Lung (tissue), 12 donors: ENCODE results near the gene ATP6V1F. TPM values are rescaled to one million over a fixed set of nuclear protein-coding genes. Genes with fewer than 3 reads are reported as not detected.

Experiments
- ATAC-seq: fragments of 200-7000 bp; cut with Tn5 transposase; one replicate; pipeline ENCODE4 v1.9.1; 2020; ENCODE audit warnings: moderate number of reproducible peaks; ENCODE audit not compliant: insufficient read depth, low FRiP score
- DNase-seq, 3 donors: peaks; one replicate each; pipeline ENCODE4 v3.0.0-alpha.2; 2013 to 2017
- H3K27ac ChIP-seq, 2 donors: one replicate each; pipeline ENCODE4 v1.5.1; 2013; ENCODE audit warnings: mild to moderate bottlenecking in 2 of 2, moderate library complexity in 2 of 2, control low read depth in 1 of 2, inconsistent platforms in 1 of 2, low read depth in 1 of 2, low read length in 1 of 2
- H3K27me3 ChIP-seq, 3 donors: one replicate each; pipeline ENCODE4 v1.5.1; 2013; ENCODE audit warnings: low read length in 2 of 3; ENCODE audit not compliant: control insufficient read depth in 3 of 3, insufficient read depth in 3 of 3
- H3K36me3 ChIP-seq, 4 donors: one replicate each; pipeline ENCODE4 v1.5.1; 2013; ENCODE audit warnings: low read length in 4 of 4, mild to moderate bottlenecking in 1 of 4, moderate library complexity in 1 of 4; ENCODE audit not compliant: control insufficient read depth in 4 of 4, insufficient read depth in 4 of 4
- H3K4me1 ChIP-seq, 5 donors: one replicate each; pipeline ENCODE4 v1.5.1; 2013; ENCODE audit warnings: low read length in 5 of 5, mild to moderate bottlenecking in 2 of 5, moderate library complexity in 1 of 5; ENCODE audit not compliant: control insufficient read depth in 5 of 5, insufficient read depth in 5 of 5
- H3K4me3 ChIP-seq: one replicate; pipeline ENCODE4 v1.5.1; 2013; ENCODE audit warnings: mild to moderate bottlenecking, control low read depth, moderate library complexity
- H3K9ac ChIP-seq, 2 donors: one replicate each; pipeline ENCODE4 v1.5.1; 2013; ENCODE audit warnings: low read length in 2 of 2, control low read depth in 1 of 2; ENCODE audit not compliant: insufficient read depth in 1 of 2
- H3K9me3 ChIP-seq, 4 donors: one replicate each; pipeline ENCODE4 v1.5.1; 2013; ENCODE audit warnings: low read length in 3 of 4, mild to moderate bottlenecking in 1 of 4, moderate library complexity in 1 of 4; ENCODE audit not compliant: control insufficient read depth in 4 of 4, insufficient read depth in 3 of 4
- WGBS, 2 donors: extraction: QIAGEN DNeasy Blood & Tissue Kit; methylation state at CpG; one replicate each; pipeline ENCODE4 v1.1.7; 2013; 5-methylcytosine and 5-hydroxymethylcytosine counted together
- polyA plus RNA-seq, 2 donors: library from polyadenylated mRNA; stranded (reverse); fragments of 200-250 nt; gene quantifications; one replicate each; pipeline ENCODE4 v1.2.1, GENCODE V29; 2013
- total RNA-seq, 2 donors: library from RNA; depleted of rRNA in 1 of 2; stranded (reverse); fragments of >200 nt in 1 of 2; gene quantifications; one replicate each; pipeline ENCODE4 v1.2.1, GENCODE V29; 2014 to 2021
- TF ChIP-seq, protein P1 (sequence below): IDR thresholded peaks from 2 replicates; pipeline ENCODE4 v1.5.1; 2012; ENCODE audit warnings: mild to moderate bottlenecking; ENCODE audit errors: control extremely low read depth, extremely low read depth
- donor health status: control.
- donor health status: control.
- donor health status: Bipolar disorder and iron deficiency.
- donor health status: healthy.
- donor health status: DM: yes; HTN: yes; CAD: no.

ATP6V1F gene
- total and polyA plus RNA-seq, 4 donors, result 43.9 to 383 (median 225) TPM

DNA sequence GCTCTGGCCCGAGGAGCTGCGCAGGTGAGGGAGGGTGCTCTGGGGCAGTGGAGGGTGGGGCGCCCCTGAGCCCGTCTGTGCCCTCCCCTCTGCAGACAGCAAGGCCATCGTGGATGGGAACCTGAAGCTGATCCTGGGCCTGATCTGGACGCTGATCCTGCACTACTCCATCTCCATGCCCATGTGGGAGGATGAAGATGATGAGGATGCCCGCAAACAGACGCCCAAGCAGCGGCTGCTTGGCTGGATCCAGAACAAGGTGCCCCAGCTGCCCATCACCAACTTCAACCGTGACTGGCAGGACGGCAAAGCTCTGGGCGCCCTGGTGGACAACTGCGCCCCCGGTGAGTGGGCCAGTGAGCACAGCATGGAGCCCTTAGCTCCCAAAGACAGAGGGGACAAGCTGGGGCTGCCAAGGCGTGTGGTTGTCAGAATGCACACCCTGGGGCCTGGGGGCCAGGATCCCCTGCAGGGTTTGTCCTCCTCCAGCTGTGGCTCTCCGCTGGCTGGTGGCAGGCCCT is 27.4 kb upstream of the ATP6V1F start:
- Histone ChIP-seq H3K36me3 (peaks cover 0 to 15% (median 8%) of the 10 kb centered on the region in 4 donors), H3K9ac (no peak overlapping the region), H3K27ac (peak overlapping the region in 1 of 2 donors; percentile 71), H3K27me3 (peaks cover 0 to 3% (median 0%) of the 10 kb centered on the region in 3 donors), H3K4me1 (peaks cover 0 to 37% (median 13%) of the 10 kb centered on the region in 5 donors), H3K9me3 (no peaks in the 10 kb centered on the region), H3K4me3 (no peak overlapping the region)
- ATAC-seq (no peak), DNase-seq (no peak)
- WGBS, 2 donors, result 92 to 95% methylated on average over 16 of the region's 16 CpGs
- TF ChIP-seq, protein P1, sequence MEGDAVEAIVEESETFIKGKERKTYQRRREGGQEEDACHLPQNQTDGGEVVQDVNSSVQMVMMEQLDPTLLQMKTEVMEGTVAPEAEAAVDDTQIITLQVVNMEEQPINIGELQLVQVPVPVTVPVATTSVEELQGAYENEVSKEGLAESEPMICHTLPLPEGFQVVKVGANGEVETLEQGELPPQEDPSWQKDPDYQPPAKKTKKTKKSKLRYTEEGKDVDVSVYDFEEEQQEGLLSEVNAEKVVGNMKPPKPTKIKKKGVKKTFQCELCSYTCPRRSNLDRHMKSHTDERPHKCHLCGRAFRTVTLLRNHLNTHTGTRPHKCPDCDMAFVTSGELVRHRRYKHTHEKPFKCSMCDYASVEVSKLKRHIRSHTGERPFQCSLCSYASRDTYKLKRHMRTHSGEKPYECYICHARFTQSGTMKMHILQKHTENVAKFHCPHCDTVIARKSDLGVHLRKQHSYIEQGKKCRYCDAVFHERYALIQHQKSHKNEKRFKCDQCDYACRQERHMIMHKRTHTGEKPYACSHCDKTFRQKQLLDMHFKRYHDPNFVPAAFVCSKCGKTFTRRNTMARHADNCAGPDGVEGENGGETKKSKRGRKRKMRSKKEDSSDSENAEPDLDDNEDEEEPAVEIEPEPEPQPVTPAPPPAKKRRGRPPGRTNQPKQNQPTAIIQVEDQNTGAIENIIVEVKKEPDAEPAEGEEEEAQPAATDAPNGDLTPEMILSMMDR, result no peak

DNA sequence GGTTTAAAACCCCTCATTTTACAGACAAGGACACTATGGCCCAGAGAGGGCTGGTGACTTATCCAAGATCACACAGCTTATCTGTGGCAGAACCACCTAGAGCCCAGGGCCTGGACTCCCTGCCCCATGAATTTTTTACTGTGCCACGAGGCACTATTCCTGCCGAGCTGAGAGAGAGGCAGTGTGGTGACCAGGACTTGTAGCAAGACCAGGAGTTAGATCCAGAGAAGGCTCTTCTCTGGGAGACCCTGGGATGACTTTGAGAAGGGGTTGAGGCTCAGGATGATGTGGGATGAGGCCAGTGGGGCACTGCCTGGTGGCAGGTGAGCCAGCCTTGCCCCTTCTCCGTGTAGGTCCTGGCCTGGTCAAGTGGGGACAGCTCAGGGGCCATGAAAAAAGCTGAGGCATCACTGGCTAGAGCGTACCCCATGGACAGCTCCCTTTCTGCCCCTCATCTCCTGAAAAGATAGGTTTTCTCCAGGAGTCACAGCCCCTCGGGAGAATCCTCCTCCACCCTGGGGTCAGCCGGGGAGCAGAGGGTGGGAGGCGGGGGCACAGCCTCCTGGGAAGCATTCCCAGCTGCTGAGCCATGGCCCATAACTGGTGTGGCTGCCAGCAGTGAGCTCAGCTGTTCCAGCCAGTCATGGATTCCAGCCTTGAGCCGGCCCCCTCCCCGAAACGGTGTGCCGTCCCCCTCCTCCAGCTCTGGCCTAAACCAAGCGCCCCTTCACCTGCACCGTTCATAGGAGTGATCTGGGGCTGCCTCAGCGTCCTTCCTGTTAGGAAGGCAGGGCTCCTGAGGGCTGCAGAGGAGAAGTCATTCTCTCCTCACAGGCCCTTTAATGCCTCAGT is 26.6 kb upstream of the ATP6V1F start:
- Histone ChIP-seq H3K9ac (no peak overlapping the region), H3K4me3 (no peak overlapping the region), H3K9me3 (no peaks in the 10 kb centered on the region), H3K27me3 (no peaks in the 10 kb centered on the region), H3K36me3 (peaks cover 0 to 17% (median 8%) of the 10 kb centered on the region in 4 donors), H3K27ac (peak overlapping the region in 1 of 2 donors; percentile 71), H3K4me1 (peaks cover 0 to 37% (median 10%) of the 10 kb centered on the region in 5 donors)
- peak in 2 of 3 donors; percentile 18 to 25 for DNase-seq
- ATAC-seq, result no peak
- TF ChIP-seq, protein P1, result no peak
- WGBS, 2 donors, result 82 to 93% methylated on average over 14 of the region's 14 CpGs

DNA sequence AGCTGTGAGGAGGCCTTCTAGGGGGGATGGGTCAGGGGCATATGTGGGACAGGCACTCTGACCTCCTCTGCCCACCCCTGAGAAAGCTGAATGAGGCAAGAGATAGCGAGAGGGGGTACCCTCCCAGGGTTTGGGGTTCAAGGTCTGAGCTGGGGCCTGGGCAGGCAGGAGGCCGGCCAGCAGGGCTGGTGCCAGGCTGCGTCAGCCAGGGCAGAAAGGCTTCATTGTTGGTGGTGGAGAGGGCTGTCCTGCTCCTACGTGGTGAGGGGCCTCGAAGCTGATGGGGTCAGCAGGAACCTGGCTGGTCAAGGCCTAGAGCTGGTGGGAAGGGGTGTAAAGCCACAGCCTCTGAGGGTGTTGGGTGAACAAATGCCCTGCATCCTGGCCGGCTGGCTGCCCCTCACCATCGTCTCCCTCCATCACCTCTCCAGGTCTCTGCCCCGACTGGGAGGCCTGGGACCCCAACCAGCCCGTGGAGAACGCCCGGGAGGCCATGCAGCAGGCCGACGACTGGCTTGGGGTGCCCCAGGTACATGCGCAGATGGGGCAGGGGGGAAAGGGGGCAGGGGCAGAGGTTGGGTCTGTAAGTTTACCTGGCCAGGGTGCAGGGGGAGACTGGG is 25.8 kb upstream of the ATP6V1F start:
- H3K36me3 ChIP-seq, result peaks cover 0 to 17% (median 8%) of the 10 kb centered on the region in 4 donors
- no peaks in the 10 kb centered on the region for H3K9me3 ChIP-seq
- ATAC-seq, result no peak
- peak overlapping the region in 1 of 2 donors; percentile 68 for H3K27ac ChIP-seq
- no peaks in the 10 kb centered on the region for H3K27me3 ChIP-seq
- H3K4me1 ChIP-seq, result peaks cover 0 to 30% (median 10%) of the 10 kb centered on the region in 5 donors
- H3K9ac ChIP-seq, result no peak overlapping the region
- 90 to 98% methylated on average over 14 of the region's 14 CpGs for WGBS, 2 donors
- TF ChIP-seq, protein P1, result no peak
- no peak for DNase-seq
- no peak overlapping the region for H3K4me3 ChIP-seq
